Measurements from ENCODE around the gene CATSPER4. TPM values are rescaled to one million over a fixed set of nuclear protein-coding genes. Genes with fewer than 3 reads are reported as not detected.

CATSPER4 gene
- total and polyA plus RNA-seq, 2 experiments from 2014 or later = 0.50 TPM; not detected in 1

DNA sequence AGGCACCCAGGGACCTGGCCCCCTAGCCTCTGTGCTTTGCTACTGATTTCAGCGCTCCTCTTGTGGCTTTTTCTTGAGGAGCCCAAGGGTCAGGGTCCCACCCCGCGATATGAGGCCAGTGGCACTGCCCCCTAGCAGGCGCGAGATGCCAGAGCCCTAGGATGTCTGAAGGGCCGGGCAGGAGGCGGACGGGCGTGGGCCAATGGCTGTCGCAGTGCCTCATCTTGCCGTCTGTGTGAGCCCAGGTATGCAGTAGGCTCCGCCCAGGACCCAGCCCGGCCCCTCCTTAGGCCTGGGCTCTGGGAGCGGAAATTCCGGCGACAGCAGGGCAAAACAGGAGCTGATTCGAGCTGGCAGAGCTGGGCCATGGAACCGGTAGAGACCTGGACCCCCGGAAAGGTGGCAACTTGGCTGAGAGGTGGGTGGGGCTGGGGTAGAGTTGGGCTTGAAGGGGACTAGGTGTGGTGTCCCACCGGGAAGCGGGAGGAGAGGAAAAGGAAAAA lies 13.2 kb upstream of the CATSPER4 start, which contains the start of gene CNKSR1:
Gene CNKSR1 (plus strand): TSS at position 310 of the 503 bp plus-strand sequence. CDS start 57 bp downstream, at position 367.
- H3K4me3 ChIP-seq = no peak within 1 kb of the TSS
- H3K27ac ChIP-seq = no peak within 1 kb of the TSS
- H3K4me1 ChIP-seq (ENCODE audit: low read depth) = peaks cover 7% of the 10 kb centered on the region
- no peaks in the 10 kb centered on the region for H3K9me3 ChIP-seq (ENCODE audit: low read depth)
- TF ChIP-seq, protein P1, sequence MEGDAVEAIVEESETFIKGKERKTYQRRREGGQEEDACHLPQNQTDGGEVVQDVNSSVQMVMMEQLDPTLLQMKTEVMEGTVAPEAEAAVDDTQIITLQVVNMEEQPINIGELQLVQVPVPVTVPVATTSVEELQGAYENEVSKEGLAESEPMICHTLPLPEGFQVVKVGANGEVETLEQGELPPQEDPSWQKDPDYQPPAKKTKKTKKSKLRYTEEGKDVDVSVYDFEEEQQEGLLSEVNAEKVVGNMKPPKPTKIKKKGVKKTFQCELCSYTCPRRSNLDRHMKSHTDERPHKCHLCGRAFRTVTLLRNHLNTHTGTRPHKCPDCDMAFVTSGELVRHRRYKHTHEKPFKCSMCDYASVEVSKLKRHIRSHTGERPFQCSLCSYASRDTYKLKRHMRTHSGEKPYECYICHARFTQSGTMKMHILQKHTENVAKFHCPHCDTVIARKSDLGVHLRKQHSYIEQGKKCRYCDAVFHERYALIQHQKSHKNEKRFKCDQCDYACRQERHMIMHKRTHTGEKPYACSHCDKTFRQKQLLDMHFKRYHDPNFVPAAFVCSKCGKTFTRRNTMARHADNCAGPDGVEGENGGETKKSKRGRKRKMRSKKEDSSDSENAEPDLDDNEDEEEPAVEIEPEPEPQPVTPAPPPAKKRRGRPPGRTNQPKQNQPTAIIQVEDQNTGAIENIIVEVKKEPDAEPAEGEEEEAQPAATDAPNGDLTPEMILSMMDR (IDR thresholded peaks at IDR 0.05; ENCODE audit: low read depth, low read length) = no peak
- peak in 1 of 2 donors; percentile 49 for DNase-seq (ENCODE audit: low read depth in 1 of 2, low spot score in 1 of 2)
- H3K27me3 ChIP-seq = no peaks in the 10 kb centered on the region
- no peaks in the 10 kb centered on the region for H3K36me3 ChIP-seq

GRCh38 chr1:26180010-26180506 lies 10.3 kb upstream of the CATSPER4 start:
- TF ChIP-seq, protein P1 (IDR thresholded peaks at IDR 0.05; ENCODE audit: low read depth, low read length) = no peak
- DNase-seq (ENCODE audit: low read depth in 1 of 2, low spot score in 1 of 2) = no peak
- Histone ChIP-seq H3K9me3 (ENCODE audit: low read depth) (no peaks in the 10 kb centered on the region), H3K27me3 (no peaks in the 10 kb centered on the region), H3K4me1 (ENCODE audit: low read depth) (peaks cover 7% of the 10 kb centered on the region), H3K36me3 (no peaks in the 10 kb centered on the region), H3K27ac (no peak overlapping the region), H3K4me3 (no peak overlapping the region)

- no peak overlapping the region for H3K4me3 ChIP-seq
- H3K27me3 ChIP-seq = no peaks in the 10 kb centered on the region
- TF ChIP-seq, protein P1 (IDR thresholded peaks at IDR 0.05; ENCODE audit: low read depth, low read length) = no peak
- no peak for DNase-seq (ENCODE audit: low read depth in 1 of 2, low spot score in 1 of 2)
- H3K36me3 ChIP-seq = no peaks in the 10 kb centered on the region
- H3K27ac ChIP-seq = no peak overlapping the region
- no peaks in the 10 kb centered on the region for H3K9me3 ChIP-seq (ENCODE audit: low read depth)
- H3K4me1 ChIP-seq (ENCODE audit: low read depth) = peaks cover 7% of the 10 kb centered on the region
Measured at GRCh38 chr1:26181586-26182382, 8.6 kb upstream of the CATSPER4 start.

- no peaks in the 10 kb centered on the region for H3K9me3 ChIP-seq (ENCODE audit: low read depth)
- H3K4me3 ChIP-seq = no peak overlapping the region
- H3K27me3 ChIP-seq = no peaks in the 10 kb centered on the region
- no peak for DNase-seq (ENCODE audit: low read depth in 1 of 2, low spot score in 1 of 2)
- TF ChIP-seq, protein P1 (IDR thresholded peaks at IDR 0.05; ENCODE audit: low read depth, low read length) = no peak
- no peaks in the 10 kb centered on the region for H3K36me3 ChIP-seq
- H3K4me1 ChIP-seq (ENCODE audit: low read depth) = peaks cover 7% of the 10 kb centered on the region
- no peak overlapping the region for H3K27ac ChIP-seq
Measured at GRCh38 chr1:26182383-26182696, 8.1 kb upstream of the CATSPER4 start.

GRCh38 chr1:26184086-26184485 lies 6.3 kb upstream of the CATSPER4 start:
- Histone ChIP-seq H3K27me3 (no peaks in the 10 kb centered on the region), H3K9me3 (ENCODE audit: low read depth) (no peaks in the 10 kb centered on the region), H3K27ac (no peak overlapping the region), H3K36me3 (no peaks in the 10 kb centered on the region), H3K4me3 (no peak overlapping the region), H3K4me1 (ENCODE audit: low read depth) (no peaks in the 10 kb centered on the region)
- TF ChIP-seq, protein P1 (IDR thresholded peaks at IDR 0.05; ENCODE audit: low read depth, low read length) = no peak
- no peak for DNase-seq (ENCODE audit: low read depth in 1 of 2, low spot score in 1 of 2)
